ENCODE results near the gene SHROOM1.

The SHROOM1 gene

GRCh38 chr5:132775476-132775961 lies 54.9 kb downstream of the SHROOM1 start:
- DNase-seq (ENCODE audit: low spot score), result no peak
- in situ Hi-C loops (cut with MboI; ENCODE audit: low sequenced_read_pairs, unreplicated experiment), result no loop called here
- no peak for TF ChIP-seq CTCF (IDR thresholded peaks at IDR 0.05; ENCODE audit: borderline replicate concordance, control extremely low read depth, extremely low read depth, insufficient read depth, missing control alignments)

DNA sequence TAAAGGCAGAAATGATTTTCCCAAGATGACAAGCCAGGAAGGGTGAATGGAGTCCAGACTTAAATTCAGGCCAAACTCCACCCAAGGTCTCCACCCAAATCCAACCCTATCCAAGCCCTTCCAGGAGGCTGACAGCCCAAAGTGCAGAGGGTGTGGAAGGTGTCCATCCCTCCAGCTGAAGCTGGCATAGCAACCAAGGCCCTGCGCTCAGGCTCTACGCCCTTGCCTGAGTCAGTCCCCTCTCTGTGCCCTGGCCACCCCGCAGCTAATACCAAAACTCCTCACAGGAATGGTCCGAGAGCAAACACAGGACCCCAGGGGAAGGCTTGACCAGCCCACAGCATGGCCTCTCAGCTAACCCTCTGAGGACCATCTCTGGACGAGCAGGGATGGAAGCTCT lies 55.6 kb downstream of the SHROOM1 start:
- no peak for DNase-seq (ENCODE audit: low spot score)
- in situ Hi-C loops (cut with MboI; ENCODE audit: low sequenced_read_pairs, unreplicated experiment), result no loop called here
- TF ChIP-seq CTCF (IDR thresholded peaks at IDR 0.05; ENCODE audit: borderline replicate concordance, control extremely low read depth, extremely low read depth, insufficient read depth, missing control alignments), result no peak

DNA sequence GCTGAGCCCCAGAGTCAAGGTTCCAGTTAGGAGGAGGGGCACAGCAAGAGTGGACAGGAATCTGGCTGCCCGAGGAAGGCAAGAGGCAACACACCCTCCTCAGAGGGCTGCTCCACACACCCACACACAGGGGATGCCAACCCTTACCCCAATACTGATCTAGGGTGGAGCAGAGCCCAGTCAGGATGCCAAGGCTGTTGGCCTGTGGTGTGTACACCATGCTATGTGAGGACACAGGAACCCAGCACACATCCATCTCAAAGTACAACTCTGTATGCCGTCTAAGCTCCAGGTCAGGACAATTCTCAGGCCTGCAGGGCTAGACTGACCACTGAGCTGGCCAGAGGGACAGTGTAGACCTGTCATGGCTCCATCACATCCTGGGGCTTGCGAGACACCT lies 56.0 kb downstream of the SHROOM1 start:
- no peak for DNase-seq (ENCODE audit: low spot score)
- in situ Hi-C loops (cut with MboI; ENCODE audit: low sequenced_read_pairs, unreplicated experiment), result no loop called here
- no peak for TF ChIP-seq CTCF (IDR thresholded peaks at IDR 0.05; ENCODE audit: borderline replicate concordance, control extremely low read depth, extremely low read depth, insufficient read depth, missing control alignments)

- TF ChIP-seq CTCF (IDR thresholded peaks at IDR 0.05; ENCODE audit: borderline replicate concordance, control extremely low read depth, extremely low read depth, insufficient read depth, missing control alignments), result no peak
- no peak for DNase-seq (ENCODE audit: low spot score)
- in situ Hi-C loops (cut with MboI; ENCODE audit: low sequenced_read_pairs, unreplicated experiment), result no loop called here
Observed at GRCh38 chr5:132773601-132774355, 56.7 kb downstream of the SHROOM1 start.

- in situ Hi-C loops (cut with MboI; ENCODE audit: low sequenced_read_pairs, unreplicated experiment), result no loop called here
- no peak for DNase-seq (ENCODE audit: low spot score)
- TF ChIP-seq CTCF (IDR thresholded peaks at IDR 0.05; ENCODE audit: borderline replicate concordance, control extremely low read depth, extremely low read depth, insufficient read depth, missing control alignments), result no peak
Observed at GRCh38 chr5:132773114-132773513, 57.3 kb downstream of the SHROOM1 start.

GRCh38 chr5:132772291-132773070 lies 58.0 kb downstream of the SHROOM1 start:
- in situ Hi-C loops (cut with MboI; ENCODE audit: low sequenced_read_pairs, unreplicated experiment), result no loop called here
- no peak for TF ChIP-seq CTCF (IDR thresholded peaks at IDR 0.05; ENCODE audit: borderline replicate concordance, control extremely low read depth, extremely low read depth, insufficient read depth, missing control alignments)
- DNase-seq (ENCODE audit: low spot score), result no peak
